MM.1S (cell line): ENCODE data around the gene SHC1.

Experiments
- DNase-seq: peaks from one replicate; pipeline ENCODE4 v3.0.0-alpha.2; 2015
- H2AFZ ChIP-seq: fragments of 300-600 bp; sonication (generic); 2 replicates; pipeline ENCODE4 v1.6.0; 2016; ENCODE audit warnings: antibody characterized with exemption, low read length
- H3F3A ChIP-seq: fragments of 300-600 bp; sonication (generic); 2 replicates; pipeline ENCODE4 v1.6.1; 2016; ENCODE audit warnings: mild to moderate bottlenecking, antibody characterized with exemption, low read length, moderate library complexity, mixed read lengths; ENCODE audit not compliant: insufficient read depth
- H3K27ac ChIP-seq: fragments of 300-600 bp; sonication (generic); 2 replicates; pipeline ENCODE4 v1.5.1; 2016; ENCODE audit warnings: mild to moderate bottlenecking, low read length
- H3K27me3 ChIP-seq: fragments of 300-600 bp; sonication (generic); replicated peaks from 2 replicates; pipeline ENCODE4 v1.6.0; 2016; ENCODE audit warnings: low read length; ENCODE audit not compliant: insufficient read depth
- H3K36me3 ChIP-seq: fragments of 300-600 bp; sonication (generic); replicated peaks from 2 replicates; pipeline ENCODE4 v1.6.1; 2016; ENCODE audit warnings: mild to moderate bottlenecking, low read length, mixed read lengths; ENCODE audit not compliant: insufficient read depth
- H3K4me1 ChIP-seq: fragments of 300-600 bp; sonication (generic); 2 replicates; pipeline ENCODE4 v1.6.1; 2016; ENCODE audit warnings: low read length, mixed read lengths
- H3K4me2 ChIP-seq: fragments of 300-600 bp; sonication (generic); 2 replicates; pipeline ENCODE4 v1.6.0; 2016; ENCODE audit warnings: low read depth, low read length
- H3K4me3 ChIP-seq: fragments of 300-600 bp; sonication (generic); 2 replicates; pipeline ENCODE4 v1.5.1; 2016; ENCODE audit warnings: low read length, mixed read lengths
- H3K79me2 ChIP-seq: fragments of 300-600 bp; sonication (generic); 2 replicates; pipeline ENCODE4 v1.6.1; 2016; ENCODE audit warnings: mixed run types, low read length, mixed read lengths
- H3K9ac ChIP-seq: fragments of 300-600 bp; sonication (generic); 2 replicates; pipeline ENCODE4 v1.6.1; 2016; ENCODE audit warnings: low read length, mixed read lengths
- H3K9me2 ChIP-seq: fragments of 300-600 bp; sonication (generic); replicated peaks from 2 replicates; pipeline ENCODE4 v1.6.1; 2016; ENCODE audit warnings: mild to moderate bottlenecking, low read length, mixed read lengths; ENCODE audit not compliant: insufficient read depth
- H3K9me3 ChIP-seq: fragments of 300-600 bp; sonication (generic); replicated peaks from 2 replicates; pipeline ENCODE4 v1.6.1; 2016; ENCODE audit warnings: mild to moderate bottlenecking, low read length, mixed read lengths; ENCODE audit not compliant: insufficient read depth
- H4K20me1 ChIP-seq: fragments of 300-600 bp; sonication (generic); 2 replicates; pipeline ENCODE4 v1.6.1; 2016; ENCODE audit warnings: mild to moderate bottlenecking, low read length, moderate library complexity, mixed read lengths; ENCODE audit not compliant: insufficient read depth
- EZH2 ChIP-seq: fragments of 300-600 bp; sonication (generic); optimal IDR thresholded peaks from 2 replicates; pipeline ENCODE3; 2017; ENCODE audit warnings: low read depth, mild to moderate bottlenecking, antibody characterized with exemption, low read length, mixed read lengths
- EZH2phosphoT487 ChIP-seq: fragments of 300-600 bp; sonication (generic); IDR thresholded peaks from 2 replicates; pipeline ENCODE4 v1.6.1; 2018; ENCODE audit warnings: antibody characterized with exemption, low read length
- TF ChIP-seq, protein P1 (sequence below): fragments of 300-600 bp; sonication (generic); IDR thresholded peaks from 2 replicates; pipeline ENCODE4 v1.5.1; 2016; ENCODE audit warnings: antibody characterized with exemption, low read length, mixed read lengths

SHC1 gene

DNA sequence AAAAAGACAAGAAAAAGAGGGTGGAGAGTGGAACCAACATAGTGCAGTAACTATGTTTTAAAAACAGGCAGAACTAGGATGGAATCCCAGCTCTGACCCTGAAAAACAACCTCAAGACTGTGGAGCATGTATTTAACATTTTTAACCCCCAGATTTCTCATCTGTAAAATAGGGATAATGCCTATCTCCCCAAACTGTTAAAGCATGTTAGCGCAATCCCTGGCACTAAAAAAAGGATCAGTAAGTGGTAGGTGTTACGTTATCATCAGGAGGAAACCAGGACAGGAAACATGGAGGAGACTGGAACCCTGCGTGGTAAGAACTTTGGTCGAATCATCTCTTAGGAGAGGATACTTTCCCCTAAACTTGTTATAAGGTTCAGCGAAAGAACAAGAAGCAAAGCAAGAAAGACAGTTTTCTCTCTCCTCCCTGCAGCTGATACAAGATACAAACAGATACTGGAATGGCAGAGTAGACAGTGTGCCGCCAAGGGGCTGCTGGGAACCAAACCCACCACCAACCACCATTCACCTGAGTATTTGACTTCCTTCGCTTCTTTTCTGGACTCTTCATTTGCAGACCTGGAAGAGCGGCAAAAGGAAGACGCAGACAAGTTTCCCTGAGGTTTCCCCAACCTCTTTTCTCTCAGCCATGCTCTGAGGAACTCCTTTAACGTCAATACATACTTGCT, 10.0 kb downstream of the SHC1 start:
- Histone ChIP-seq H3K9me2 (no peaks in the 10 kb centered on the region), H3K4me2 (peak overlapping the region; percentile 85), H3K27ac (peak overlapping the region; percentile 91), H2AFZ (no peak overlapping the region), H3K4me3 (peak overlapping the region; percentile 88), H3K9ac (peak overlapping the region; percentile 99), H3K9me3 (no peaks in the 10 kb centered on the region), H3F3A (peaks cover 63% of the 10 kb centered on the region), H4K20me1 (no peaks in the 10 kb centered on the region), H3K27me3 (no peaks in the 10 kb centered on the region), H3K36me3 (peaks cover 8% of the 10 kb centered on the region), H3K4me1 (peaks cover 26% of the 10 kb centered on the region), H3K79me2 (peaks cover 69% of the 10 kb centered on the region)
- TF ChIP-seq, protein P1, sequence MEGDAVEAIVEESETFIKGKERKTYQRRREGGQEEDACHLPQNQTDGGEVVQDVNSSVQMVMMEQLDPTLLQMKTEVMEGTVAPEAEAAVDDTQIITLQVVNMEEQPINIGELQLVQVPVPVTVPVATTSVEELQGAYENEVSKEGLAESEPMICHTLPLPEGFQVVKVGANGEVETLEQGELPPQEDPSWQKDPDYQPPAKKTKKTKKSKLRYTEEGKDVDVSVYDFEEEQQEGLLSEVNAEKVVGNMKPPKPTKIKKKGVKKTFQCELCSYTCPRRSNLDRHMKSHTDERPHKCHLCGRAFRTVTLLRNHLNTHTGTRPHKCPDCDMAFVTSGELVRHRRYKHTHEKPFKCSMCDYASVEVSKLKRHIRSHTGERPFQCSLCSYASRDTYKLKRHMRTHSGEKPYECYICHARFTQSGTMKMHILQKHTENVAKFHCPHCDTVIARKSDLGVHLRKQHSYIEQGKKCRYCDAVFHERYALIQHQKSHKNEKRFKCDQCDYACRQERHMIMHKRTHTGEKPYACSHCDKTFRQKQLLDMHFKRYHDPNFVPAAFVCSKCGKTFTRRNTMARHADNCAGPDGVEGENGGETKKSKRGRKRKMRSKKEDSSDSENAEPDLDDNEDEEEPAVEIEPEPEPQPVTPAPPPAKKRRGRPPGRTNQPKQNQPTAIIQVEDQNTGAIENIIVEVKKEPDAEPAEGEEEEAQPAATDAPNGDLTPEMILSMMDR: no peak
- TF ChIP-seq EZH2: no peak
- no peak for TF ChIP-seq EZH2phosphoT487
- DNase-seq: peak; percentile 31

DNA sequence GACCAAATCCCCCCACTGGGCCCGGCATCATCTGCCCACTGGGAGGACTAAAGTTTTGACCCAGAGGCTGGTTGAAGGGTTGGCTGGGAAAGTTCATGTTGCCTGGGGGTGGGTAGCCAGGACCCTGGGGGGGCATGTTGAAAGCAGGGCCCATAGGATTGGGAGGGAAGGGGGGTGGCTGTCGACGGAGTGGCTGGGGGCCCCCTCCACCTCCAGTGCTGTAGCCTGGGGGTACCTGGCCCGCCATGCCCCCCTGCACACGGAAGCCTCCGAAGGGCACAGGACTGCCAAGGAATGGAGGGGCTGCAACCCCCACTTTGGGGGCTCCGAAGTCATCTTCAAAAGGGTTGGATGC, 11.1 kb downstream of the SHC1 start:
- H3K4me2 ChIP-seq: no peak overlapping the region
- no peak overlapping the region for H3K9ac ChIP-seq
- H3K27me3 ChIP-seq: no peaks in the 10 kb centered on the region
- peaks cover 35% of the 10 kb centered on the region for H3K4me1 ChIP-seq
- H3K9me2 ChIP-seq: no peaks in the 10 kb centered on the region
- no peak overlapping the region for H3K4me3 ChIP-seq
- H3K79me2 ChIP-seq: peaks cover 65% of the 10 kb centered on the region
- no peak for DNase-seq
- TF ChIP-seq EZH2 (no peak), EZH2phosphoT487 (no peak)
- TF ChIP-seq, protein P1: no peak
- no peak overlapping the region for H2AFZ ChIP-seq
- H3K27ac ChIP-seq: no peak overlapping the region
- H3K9me3 ChIP-seq: no peaks in the 10 kb centered on the region
- peaks cover 70% of the 10 kb centered on the region for H3F3A ChIP-seq
- H4K20me1 ChIP-seq: no peaks in the 10 kb centered on the region
- peaks cover 8% of the 10 kb centered on the region; the same call in 1 of the 2 replicates for H3K36me3 ChIP-seq

DNA sequence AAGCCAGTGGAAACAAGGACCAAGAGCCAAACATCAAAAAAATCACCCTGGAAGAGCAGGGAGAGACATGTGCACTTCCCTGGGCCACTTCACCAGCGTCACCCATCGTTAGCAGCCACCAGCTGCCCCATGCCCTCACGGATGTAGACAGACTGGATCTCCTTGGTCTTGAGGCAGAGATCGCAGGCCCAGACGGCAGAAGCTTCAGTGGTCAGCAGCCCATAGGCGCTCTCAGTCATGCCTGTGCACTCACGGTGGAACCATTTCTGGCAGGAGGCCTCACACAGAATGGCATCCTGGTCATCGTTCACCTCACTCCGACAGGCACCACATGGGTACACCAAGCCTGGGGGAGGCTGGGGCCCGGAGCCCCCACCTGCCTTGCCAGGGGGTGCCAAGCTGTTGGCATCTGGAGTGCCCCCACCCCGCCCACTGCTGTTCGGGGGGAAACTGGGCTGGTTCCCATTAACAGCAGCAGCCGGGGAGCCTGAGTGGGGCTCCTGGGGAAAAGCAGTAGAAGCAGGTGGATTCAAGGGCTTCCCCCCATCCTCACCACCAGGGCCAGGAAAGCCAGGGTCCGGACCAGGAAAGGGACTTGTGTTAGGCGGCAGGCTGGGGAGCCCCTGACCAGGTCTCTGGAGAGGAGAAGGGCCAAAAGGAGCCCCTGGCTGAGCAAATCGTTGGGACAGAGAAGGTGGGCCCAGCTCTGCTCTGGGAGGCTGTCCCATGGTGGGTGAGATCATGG, 11.7 kb downstream of the SHC1 start:
- H3K27me3 ChIP-seq: no peaks in the 10 kb centered on the region
- peaks cover 66% of the 10 kb centered on the region for H3K79me2 ChIP-seq
- H3K9ac ChIP-seq: no peak overlapping the region
- H3K4me3 ChIP-seq: no peak overlapping the region
- H3F3A ChIP-seq: peaks cover 71% of the 10 kb centered on the region
- DNase-seq: no peak
- peaks cover 8% of the 10 kb centered on the region; the same call in 1 of the 2 replicates for H3K36me3 ChIP-seq
- H4K20me1 ChIP-seq: no peaks in the 10 kb centered on the region
- TF ChIP-seq EZH2: no peak
- TF ChIP-seq, protein P1: no peak
- TF ChIP-seq EZH2phosphoT487: no peak
- H3K27ac ChIP-seq: no peak overlapping the region
- H3K9me2 ChIP-seq: no peaks in the 10 kb centered on the region
- H3K4me2 ChIP-seq: no peak overlapping the region
- no peak overlapping the region for H2AFZ ChIP-seq
- H3K4me1 ChIP-seq: peaks cover 39% of the 10 kb centered on the region
- H3K9me3 ChIP-seq: no peaks in the 10 kb centered on the region
